ENCODE data around the gene CCDC85C. TPM values are rescaled to one million over a fixed set of nuclear protein-coding genes. Genes with fewer than 3 reads are reported as not detected.

The CCDC85C gene
- total RNA-seq, 1 experiment from 2014 or later = 33.2 TPM

DNA sequence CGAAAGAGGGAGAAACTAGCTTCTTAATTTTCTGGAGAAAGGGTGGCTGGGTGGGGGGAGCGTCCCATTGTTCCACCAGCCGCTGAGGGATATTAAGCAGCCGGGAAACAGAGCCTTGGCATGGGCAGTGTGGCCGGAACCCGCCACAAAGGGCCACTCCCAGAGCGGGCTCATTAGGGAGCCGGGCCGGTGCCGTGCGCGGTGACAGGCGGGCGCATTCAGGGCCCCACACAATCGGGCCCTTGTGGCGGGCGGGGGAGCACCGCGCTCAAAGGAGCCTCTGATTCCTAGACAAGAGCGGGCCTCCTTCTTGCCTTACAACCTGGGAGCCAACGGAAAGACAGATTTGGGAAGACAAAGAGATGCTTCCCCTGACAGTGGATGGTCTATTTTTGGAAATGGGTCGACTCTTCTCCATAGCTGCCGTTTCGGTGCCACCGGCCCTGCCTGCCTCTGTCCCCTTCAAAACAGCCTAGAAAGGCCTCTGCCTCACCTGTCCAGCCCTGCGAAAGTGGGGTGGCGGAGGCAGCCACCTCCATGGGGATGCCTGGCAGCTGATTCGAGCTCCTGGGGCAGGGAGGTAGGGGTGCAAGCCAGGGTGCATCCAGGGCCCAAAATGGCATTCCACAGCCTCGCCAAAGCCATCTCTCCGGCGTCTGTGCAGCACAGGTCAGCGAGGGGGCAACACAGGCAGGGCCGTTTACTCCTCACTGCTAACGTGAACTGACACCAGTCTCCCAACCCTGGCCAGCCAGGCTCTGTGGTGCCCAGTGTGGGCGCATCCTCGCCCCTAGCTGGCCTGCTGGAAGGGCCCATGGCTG lies 10.9 kb downstream of the CCDC85C start:
- Histone ChIP-seq H3K9ac (ENCODE audit: extremely low read depth, insufficient read length, low read length) (no peak overlapping the region), H3K4me2 (ENCODE audit: insufficient read depth, insufficient read length, low read length) (no peak overlapping the region), H3K23me2 (ENCODE audit: insufficient read length, low read depth, low read length, poor library complexity, severe bottlenecking) (no peaks in the 10 kb centered on the region), H3T11ph (ENCODE audit: low read length) (no peak overlapping the region), H3K79me2 (ENCODE audit: insufficient read depth, low read length) (no peaks in the 10 kb centered on the region; the same call in 1 of the 2 replicates), H4K8ac (replicated peaks; ENCODE audit: insufficient read length, low read depth, low read length) (no peak overlapping the region), H2BK120ac (ENCODE audit: low read depth, low read length, poor library complexity, severe bottlenecking) (no peak overlapping the region), H3K27me3 (ENCODE audit: insufficient read depth, low read length) (no peaks in the 10 kb centered on the region), H2BK15ac (ENCODE audit: low read depth, low read length) (no peak overlapping the region), H2AK5ac (ENCODE audit: insufficient read length, low read length) (no peak overlapping the region), H3K56ac (ENCODE audit: insufficient read length, low read depth, low read length) (no peak overlapping the region), H4K91ac (ENCODE audit: insufficient read length, low read depth, low read length) (no peak overlapping the region), H3K4me1 (ENCODE audit: insufficient read depth, low read length) (peaks cover 2% of the 10 kb centered on the region; the same call in 1 of the 2 replicates), H3K14ac (ENCODE audit: insufficient read depth, low read length) (no peak overlapping the region), H2BK12ac (ENCODE audit: insufficient read length, low read depth, low read length) (no peak overlapping the region), H4K20me1 (ENCODE audit: control insufficient read depth, insufficient read depth, insufficient read length) (no peaks in the 10 kb centered on the region), H2BK5ac (ENCODE audit: insufficient read length, low read length) (no peak overlapping the region), H3K18ac (ENCODE audit: insufficient read length, low read depth, low read length) (no peak overlapping the region), H3K23ac (ENCODE audit: insufficient read length, low read depth, low read length) (no peak overlapping the region), H4K5ac (ENCODE audit: insufficient read length, low read depth, low read length) (no peak overlapping the region), H3K4ac (ENCODE audit: low read depth, low read length) (no peak overlapping the region), H3K9me3 (ENCODE audit: control insufficient read depth, low read depth, low read length) (no peaks in the 10 kb centered on the region), H3K79me1 (ENCODE audit: insufficient read depth, low read depth, low read length, poor library complexity, severe bottlenecking) (no peaks in the 10 kb centered on the region), H2AFZ (ENCODE audit: low read length) (no peak overlapping the region), H3K27ac (ENCODE audit: insufficient read length, low read depth, low read length) (no peak overlapping the region), H2BK20ac (ENCODE audit: low read depth, low read length, poor library complexity, severe bottlenecking) (no peak overlapping the region)
- H3K27me3 Mint-ChIP-seq (ENCODE audit: low read depth) = no peaks in the 10 kb centered on the region
- no peak overlapping the region for H3K4me3 Mint-ChIP-seq
- no CpG with 5 or more reads among the region's 36 CpGs for whole genome bisulfite sequencing (ENCODE audit: extremely low coverage, insufficient read length, low lambda C conversion rate)
- H3K27ac Mint-ChIP-seq = peak overlapping the region in 1 of 3 experiments; percentile 92; a peak in 3 of 7 replicates
- no peak for DNase-seq
- no peaks in the 10 kb centered on the region; a peak in 2 of 7 replicates for H3K36me3 Mint-ChIP-seq (ENCODE audit: insufficient read depth in 1 of 3, low read depth in 3 of 3)
- H3K4me1 Mint-ChIP-seq = peaks cover 21 to 65% of the 10 kb centered on the region in 2 experiments
- no peaks in the 10 kb centered on the region for H3K9me3 Mint-ChIP-seq
- TF ChIP-seq, protein P1, sequence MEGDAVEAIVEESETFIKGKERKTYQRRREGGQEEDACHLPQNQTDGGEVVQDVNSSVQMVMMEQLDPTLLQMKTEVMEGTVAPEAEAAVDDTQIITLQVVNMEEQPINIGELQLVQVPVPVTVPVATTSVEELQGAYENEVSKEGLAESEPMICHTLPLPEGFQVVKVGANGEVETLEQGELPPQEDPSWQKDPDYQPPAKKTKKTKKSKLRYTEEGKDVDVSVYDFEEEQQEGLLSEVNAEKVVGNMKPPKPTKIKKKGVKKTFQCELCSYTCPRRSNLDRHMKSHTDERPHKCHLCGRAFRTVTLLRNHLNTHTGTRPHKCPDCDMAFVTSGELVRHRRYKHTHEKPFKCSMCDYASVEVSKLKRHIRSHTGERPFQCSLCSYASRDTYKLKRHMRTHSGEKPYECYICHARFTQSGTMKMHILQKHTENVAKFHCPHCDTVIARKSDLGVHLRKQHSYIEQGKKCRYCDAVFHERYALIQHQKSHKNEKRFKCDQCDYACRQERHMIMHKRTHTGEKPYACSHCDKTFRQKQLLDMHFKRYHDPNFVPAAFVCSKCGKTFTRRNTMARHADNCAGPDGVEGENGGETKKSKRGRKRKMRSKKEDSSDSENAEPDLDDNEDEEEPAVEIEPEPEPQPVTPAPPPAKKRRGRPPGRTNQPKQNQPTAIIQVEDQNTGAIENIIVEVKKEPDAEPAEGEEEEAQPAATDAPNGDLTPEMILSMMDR (conservative IDR thresholded peaks at IDR 0.05) = no peak
